PC-3 (cell line): ENCODE data around the gene NUPR1.

Experiments used
- CTCF ChIP-seq: fragments of 300-600 bp; sonication (generic); conservative IDR thresholded peaks from 2 replicates; pipeline ENCODE4 v1.5.1; 2017; ENCODE audit warnings: antibody characterized with exemption, low read depth, mild to moderate bottlenecking, low read length
- EZH2 ChIP-seq: fragments of 300-600 bp; sonication (generic); IDR thresholded peaks from one replicate; pipeline ENCODE4 v1.6.1; 2017; ENCODE audit warnings: antibody characterized with exemption, mild to moderate bottlenecking, low read length; ENCODE audit not compliant: unreplicated experiment
- EZH2phosphoT487 ChIP-seq: fragments of 300-600 bp; sonication (generic); IDR thresholded peaks from 2 replicates; pipeline ENCODE4 v1.6.1; 2018; ENCODE audit warnings: mild to moderate bottlenecking, antibody characterized with exemption, low read length, borderline replicate concordance

- no peak for TF ChIP-seq CTCF
- TF ChIP-seq EZH2phosphoT487 = no peak
- TF ChIP-seq EZH2 = no peak
Observed at GRCh38 chr16:28556914-28557320, 18.1 kb upstream of the NUPR1 start.
